Central memory CD4-positive, alpha-beta T cell (primary cell): ENCODE measurements around the gene NAXD.
"Not testable (repeated sequence)": the region's sequence is repeated elsewhere in the genome, so short reads cannot be mapped to it uniquely, and the experiment has no call there.

ENCODE experiments used
- DNase-seq: peaks from one replicate; pipeline ENCODE4 v3.0.0; 2022

Gene NAXD

GRCh38 chr13:110669036-110669435, 53.7 kb downstream of the NAXD start:
- DNase-seq, result no peak

GRCh38 chr13:110669814-110670213, 54.5 kb downstream of the NAXD start:
- not testable (repeated sequence) for DNase-seq

DNA sequence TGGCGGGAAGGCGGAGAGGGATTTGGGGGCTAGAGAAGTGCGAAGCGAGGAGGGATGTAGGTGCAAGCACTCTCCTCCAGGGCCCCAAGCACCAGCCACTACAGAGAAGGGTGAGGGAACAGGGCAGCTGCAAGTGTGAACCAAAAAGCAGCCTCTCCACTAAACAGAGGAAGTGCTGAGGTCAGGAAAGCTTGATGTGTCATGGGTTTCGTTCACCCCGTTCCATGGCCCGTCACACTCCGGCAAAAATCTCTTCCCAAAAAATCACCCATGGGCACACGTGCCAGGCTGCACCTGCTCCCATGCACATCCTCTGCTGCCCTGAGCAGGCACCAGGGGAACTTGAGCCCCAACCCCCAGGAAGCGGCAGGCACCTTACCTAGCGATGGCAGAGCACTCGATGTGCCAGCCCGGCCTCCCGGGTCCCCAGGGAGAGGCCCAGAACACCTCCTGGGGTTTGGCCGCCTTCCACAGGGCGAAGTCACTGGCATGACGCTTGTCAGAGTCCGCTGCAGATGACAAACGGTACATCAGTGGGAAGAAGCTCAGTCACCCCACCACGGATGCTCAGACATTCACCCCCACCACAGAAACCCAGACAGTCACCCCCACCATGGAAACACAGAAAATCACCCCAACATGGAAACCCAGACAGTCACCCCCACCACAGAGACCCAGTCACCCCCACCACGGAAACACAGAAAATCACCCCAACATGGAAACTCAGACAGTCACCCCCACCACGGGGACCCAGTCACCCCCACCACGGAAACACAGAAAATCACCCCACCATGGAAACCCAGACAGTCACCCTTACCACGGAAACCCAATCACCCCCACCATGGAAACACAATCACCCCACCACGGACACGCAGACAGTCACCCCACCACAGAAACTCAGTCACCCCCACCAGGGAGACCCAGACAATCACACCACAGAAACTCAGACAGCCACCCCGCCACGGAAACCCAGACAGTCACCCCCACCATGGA, 61.5 kb downstream of the NAXD start:
- peak; percentile 10 for DNase-seq

GRCh38 chr13:110677731-110678545, 62.6 kb downstream of the NAXD start:
- no peak for DNase-seq

GRCh38 chr13:110680852-110681251, 65.5 kb downstream of the NAXD start:
- no peak for DNase-seq

DNA sequence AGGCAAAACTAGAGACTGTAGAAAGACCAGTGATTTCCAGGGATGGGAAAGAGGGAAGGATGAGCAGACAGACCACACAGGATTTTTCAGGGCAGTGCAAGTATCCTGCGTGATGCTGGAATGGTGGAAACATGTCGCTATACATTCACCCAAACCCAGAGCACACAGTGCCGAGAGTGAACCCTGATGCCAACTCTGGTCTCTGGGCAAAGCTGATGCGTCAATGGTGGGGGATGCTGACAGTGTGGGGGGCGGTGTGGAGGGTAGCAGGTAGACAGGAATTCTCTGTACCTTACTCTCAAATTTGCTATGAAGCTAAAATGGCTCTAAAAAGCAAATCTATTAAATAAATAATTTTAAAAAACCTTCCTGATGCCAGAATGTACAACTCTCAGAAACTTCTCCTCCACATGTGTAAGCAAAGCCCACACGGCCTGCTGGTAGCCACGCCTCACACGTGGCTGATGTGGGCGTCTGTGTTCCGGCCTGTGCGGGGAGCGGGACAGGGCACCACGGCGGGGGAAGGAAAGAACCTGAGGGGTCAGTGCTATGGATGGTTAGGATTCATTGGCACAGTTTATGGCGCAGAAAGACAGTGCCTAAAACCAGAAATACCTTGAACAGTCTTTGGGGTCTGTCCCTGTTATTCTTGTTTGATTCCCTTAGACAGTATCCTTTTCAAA, 66.7 kb downstream of the NAXD start:
- DNase-seq, result no peak

DNA sequence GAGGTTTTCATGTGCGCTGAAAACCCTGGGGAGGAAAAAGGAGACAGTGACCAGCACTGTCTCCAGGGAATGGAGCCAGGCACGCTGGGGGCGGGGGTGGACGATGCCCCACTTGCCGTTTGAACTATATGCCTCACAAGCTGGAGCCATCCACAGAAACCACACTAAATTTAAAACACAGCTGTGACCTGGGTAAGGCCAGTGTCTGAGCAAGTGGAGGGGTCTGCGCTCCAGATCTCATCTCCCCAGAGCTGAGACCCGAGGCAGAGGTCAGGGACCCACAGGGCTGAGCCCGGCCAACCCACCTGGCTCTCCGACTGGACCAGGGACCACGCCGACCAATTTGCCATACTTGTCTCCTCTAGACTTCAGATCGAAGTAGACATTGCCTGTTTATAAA, 67.4 kb downstream of the NAXD start:
- DNase-seq, result no peak

DNA sequence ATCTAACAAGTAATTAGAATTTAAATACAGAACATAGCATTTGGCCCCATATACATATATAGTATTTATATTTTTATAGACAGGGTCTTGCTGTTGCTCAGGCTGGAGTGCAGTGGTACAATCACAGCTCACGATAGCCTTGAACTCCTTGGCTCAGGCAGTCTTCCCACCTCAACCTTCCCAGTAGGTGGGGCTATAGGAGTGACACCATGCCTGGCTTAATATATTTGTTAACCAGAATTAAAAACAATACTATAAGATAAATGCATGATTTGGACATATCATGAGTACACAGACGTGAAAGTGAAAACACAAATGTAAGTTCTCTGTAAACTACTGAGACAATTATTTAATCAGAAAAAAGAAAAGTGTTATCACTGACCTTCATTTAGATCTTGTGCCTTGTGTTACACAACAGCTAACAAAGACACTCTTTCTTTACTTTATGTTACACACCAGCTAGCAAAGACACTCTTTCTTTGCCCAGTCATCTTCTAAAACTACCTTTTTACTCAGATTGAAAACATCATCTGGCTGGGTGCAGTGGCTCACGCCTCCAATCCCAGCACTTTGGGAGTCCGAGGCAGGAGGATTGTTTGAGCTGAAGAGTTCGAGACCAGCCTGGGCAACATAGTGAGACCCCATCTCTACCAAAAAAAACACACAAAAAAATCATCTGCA, 68.0 kb downstream of the NAXD start:
- DNase-seq, result peak; percentile 9

GRCh38 chr13:110683921-110684320, 68.6 kb downstream of the NAXD start:
- DNase-seq, result no peak

GRCh38 chr13:110684388-110685056, 69.2 kb downstream of the NAXD start:
- DNase-seq, result no peak

DNA sequence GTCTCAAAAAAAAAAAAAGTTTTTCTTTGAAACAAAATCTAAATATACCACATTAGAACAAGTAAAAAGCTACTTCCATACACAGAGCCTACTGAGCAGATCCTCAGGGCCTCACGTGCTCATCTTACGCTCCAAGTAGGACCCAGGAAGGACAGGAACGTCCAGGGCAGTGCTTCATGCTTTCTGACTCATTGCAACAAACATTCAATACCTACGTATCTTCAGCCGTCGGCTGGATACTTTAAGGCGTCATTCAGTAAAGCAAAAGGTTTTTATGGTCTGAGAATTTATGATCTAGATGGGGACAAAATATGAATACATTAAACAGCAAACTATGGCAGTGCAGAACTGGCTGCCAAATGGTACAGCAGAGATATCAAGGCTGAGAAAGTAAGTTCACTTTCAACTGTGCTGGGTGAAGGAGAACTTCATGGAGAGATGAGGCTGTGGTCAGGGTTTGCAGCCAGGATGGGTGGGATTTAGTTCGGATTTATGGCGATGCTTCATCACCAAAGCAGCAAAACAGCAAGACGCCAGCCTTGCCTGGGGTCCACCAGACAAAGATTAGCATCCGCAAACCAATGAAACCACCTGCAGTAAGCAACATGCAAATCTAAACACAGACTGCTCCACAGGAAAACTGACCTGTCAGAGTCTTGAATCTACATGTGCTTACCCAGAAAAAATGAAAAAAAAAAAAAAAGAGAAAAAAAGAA, 70.1 kb downstream of the NAXD start:
- no peak for DNase-seq

DNA sequence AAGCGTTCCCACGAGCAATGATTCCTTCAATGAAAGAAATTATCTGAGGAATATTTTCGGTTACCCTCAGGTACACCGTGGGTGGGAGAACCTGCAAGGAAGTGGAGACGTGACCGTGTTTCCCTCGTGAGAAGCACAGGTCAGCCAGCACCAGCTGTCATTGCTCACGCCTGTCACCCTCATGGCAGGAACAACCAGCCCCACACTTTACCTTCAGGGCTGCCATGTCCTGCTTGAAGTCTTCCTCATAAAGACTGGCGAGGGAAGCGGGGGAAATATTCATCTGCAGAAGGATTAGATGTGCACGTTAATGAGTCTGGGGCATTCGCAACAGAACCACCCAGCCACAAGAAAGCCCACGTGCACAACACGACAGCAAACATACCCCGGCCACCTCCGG, 72.4 kb downstream of the NAXD start:
- no peak for DNase-seq

- no peak for DNase-seq
These were observed 73.7 kb downstream of the NAXD start for GRCh38 chr13:110689041-110689440.
